LNCaP clone FGC (cell line): ENCODE measurements around the gene EIF1AX.
"Not testable (repeated sequence)": the region's sequence is repeated elsewhere in the genome, so short reads cannot be mapped to it uniquely, and the experiment has no call there.

Source experiments
- DNase-seq: peaks from one replicate; pipeline ENCODE4 v3.0.0-alpha.2; 2011; ENCODE audit warnings: low read depth
- H3K4me3 ChIP-seq: 2 replicates; pipeline ENCODE4 v1.5.1; 2011; ENCODE audit warnings: mild to moderate bottlenecking, low read depth, low read length, control low read depth
- TF ChIP-seq, protein P1 (sequence below): IDR thresholded peaks from 2 replicates; pipeline ENCODE4 v1.5.1; 2012; ENCODE audit warnings: mild to moderate bottlenecking; ENCODE audit not compliant: control insufficient read depth, insufficient read depth; ENCODE audit errors: extremely low read depth

EIF1AX gene

DNA sequence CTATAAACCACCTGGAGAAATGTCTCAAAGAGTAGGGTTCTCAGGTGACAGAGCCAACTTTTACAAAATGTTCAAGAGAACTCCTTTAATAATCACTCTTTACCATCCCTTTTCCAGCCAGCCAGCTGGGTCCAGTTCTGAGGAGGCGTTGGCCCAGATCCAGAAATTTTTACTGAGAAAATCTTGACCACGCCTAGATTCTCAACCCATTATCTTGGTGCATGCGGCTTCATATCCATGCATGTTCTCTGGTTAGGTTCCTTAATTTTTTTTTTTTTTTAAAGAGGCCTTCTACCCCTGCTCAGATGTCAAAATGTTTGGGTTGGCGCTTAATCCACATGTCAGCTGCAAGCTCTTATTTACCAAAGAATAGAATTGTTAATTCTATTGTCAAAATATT is 13.0 kb downstream of the EIF1AX start:
- TF ChIP-seq, protein P1, sequence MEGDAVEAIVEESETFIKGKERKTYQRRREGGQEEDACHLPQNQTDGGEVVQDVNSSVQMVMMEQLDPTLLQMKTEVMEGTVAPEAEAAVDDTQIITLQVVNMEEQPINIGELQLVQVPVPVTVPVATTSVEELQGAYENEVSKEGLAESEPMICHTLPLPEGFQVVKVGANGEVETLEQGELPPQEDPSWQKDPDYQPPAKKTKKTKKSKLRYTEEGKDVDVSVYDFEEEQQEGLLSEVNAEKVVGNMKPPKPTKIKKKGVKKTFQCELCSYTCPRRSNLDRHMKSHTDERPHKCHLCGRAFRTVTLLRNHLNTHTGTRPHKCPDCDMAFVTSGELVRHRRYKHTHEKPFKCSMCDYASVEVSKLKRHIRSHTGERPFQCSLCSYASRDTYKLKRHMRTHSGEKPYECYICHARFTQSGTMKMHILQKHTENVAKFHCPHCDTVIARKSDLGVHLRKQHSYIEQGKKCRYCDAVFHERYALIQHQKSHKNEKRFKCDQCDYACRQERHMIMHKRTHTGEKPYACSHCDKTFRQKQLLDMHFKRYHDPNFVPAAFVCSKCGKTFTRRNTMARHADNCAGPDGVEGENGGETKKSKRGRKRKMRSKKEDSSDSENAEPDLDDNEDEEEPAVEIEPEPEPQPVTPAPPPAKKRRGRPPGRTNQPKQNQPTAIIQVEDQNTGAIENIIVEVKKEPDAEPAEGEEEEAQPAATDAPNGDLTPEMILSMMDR, result no peak
- DNase-seq, result no peak
- no peak overlapping the region for H3K4me3 ChIP-seq

DNA sequence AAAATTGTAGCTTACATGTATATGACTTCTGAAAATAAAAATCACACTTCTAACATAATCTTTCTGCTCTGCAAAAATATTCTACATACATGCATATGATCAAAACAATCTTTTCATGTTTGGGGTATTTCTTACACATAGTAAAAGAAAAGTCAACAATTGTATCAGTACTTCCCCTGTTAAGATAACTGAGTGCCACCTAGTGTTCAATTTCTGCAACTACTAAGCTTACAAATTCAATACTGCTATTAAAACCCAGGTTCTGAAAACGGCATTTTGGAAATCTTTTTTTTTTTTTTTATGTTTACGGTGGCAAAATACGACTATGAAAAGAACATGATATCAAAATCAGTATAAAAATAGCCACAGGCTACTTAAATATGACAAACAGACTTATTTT is 14.2 kb downstream of the EIF1AX start:
- not testable (repeated sequence) for H3K4me3 ChIP-seq, DNase-seq

DNA sequence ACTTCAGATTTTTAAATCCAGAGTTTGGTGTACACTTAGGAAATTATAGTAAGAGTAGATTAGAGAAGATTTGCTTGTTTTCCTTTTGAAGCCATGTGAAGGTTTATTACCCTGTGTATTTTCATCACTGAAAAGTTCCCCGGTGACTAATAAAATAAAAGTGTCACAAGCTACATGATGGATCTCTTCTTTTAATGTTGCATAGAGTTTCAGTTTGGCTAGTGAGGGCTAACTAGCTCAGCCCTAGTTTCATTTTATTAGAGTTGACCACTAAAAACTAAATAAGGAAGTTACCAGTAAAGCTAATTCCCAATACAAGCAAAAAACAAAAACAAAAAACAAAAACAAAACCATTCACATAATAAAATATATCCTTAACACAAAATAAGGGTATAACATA is 14.8 kb downstream of the EIF1AX start:
- not testable (repeated sequence) for DNase-seq

DNA sequence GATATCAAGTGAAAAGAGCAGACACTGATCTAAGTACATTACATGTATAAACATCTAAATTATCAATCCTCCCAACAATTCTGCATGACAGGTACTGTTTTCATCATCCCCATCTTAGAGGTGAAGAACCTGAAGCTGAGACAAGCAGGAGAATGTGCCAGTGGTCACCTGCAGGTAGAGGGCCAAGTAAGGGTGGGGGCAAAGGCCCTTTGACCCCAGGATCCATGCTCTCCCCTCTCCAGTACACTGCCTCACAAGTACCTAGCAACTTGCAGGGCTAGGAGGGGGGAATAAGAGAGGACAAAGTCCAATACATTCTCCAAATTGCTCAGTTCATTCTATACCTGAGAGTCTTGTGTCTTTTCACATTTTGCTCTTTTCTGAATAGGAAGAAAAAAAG is 16.7 kb downstream of the EIF1AX start:
- no peak for DNase-seq
- TF ChIP-seq, protein P1, result no peak
- no peak overlapping the region for H3K4me3 ChIP-seq

More for the DNA sequence above, 14.8 kb downstream of the EIF1AX start:
- not testable (repeated sequence) for H3K4me3 ChIP-seq

DNA sequence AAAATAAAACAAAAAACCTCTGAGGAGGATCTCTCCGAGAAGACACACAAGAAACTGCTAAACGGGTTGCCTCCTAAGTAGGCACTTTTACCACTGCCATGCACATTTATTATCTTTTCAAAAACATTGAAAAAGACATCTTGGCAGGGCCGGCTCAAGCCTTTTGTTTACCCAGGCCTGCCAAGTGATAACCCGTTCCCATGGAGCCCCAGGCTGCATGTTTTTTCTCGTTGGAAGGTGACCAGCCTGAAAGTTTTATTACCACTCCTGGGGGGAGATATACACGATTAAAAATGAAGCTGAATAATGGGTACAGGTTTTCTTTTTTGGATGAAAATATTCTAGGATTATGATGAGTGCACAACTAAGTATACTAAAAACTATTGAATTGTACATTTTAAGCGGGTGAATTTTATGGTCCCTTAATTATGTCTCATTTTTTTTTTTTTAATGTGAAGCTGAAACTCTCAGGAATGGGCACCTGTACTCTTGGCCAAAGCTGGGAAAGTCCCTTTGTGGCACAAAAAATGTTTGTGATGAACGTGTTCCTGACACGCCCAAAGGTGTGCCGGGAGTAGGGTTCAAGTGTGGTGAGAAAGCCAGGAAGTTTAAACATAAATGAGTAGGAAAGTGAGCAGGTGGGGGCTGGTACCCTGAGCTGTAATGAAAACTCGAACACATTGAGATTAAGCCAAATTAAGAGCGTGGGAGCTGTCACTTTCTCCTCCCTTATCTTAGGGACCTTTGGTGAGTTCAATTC is 23.4 kb downstream of the EIF1AX start:
- DNase-seq, result no peak
- TF ChIP-seq, protein P1, result no peak
- H3K4me3 ChIP-seq, result no peak overlapping the region

DNA sequence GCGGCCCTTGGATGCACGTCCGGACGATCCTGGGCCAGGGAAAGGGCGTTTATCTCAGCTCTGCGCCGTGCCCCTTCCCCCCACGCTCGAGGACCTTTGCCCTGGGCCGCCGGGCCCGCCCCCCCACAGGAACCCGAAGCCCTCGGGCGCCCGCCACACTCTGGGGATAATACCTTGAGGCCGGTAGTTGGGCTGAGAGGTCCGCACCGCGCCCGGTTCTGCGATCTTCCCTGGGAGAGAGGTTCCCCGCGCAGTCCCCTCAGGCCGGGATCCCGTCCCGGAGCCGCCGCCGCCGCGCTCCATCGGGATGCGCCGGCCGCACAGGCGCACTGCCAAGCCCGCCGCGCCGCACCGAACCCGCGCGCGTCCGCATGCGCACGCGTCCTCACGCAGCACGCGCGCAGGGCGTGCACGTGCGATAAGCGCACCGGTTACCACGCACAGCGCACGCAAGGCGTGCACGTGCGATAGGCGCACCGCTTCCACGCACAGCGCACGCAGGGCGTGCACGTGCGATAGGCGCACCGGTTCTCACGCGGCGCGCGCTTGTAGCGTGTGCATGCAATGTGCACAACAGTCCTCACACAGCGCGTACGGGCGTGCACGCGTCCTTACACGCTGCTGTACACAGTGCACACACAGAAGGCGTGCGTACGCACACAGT is 24.9 kb downstream of the EIF1AX start, which contains the start of gene MAP7D2:
TSS of gene MAP7D2 (minus strand) at position 331 of the 664 bp plus-strand sequence. CDS start at position 303, 28 bp downstream.
- no peak within 1 kb of the TSS for H3K4me3 ChIP-seq
- DNase-seq, result no peak
- TF ChIP-seq, protein P1, result no peak

DNA sequence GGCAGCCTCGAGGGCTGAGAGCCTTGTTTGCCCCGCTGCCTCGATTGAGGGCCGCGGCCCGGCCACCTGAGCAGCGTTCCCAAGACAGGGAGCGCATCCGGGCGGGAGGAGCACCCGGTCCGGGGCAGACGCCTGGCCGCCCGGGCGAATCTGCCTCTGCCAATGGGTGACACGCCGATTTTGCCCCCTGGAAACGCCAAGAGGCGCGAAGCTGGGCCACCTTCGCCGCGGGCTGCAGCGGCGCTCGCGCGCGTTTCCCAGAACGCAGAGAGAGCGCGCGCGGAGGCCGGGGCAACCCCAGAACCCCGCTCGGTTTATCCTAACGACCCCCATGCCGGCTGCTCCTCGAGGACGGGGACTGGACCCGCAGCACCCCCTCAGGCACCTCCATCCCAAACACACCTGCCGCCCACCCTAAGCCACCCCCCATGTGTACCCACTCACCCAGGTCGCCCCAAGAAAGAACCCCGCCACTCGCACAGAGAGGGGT is 25.5 kb downstream of the EIF1AX start:
- no peak overlapping the region for H3K4me3 ChIP-seq
- TF ChIP-seq, protein P1, result no peak
- no peak for DNase-seq
